ENCODE data around the gene FRMD3.

Gene FRMD3

GRCh38 chr9:83476513-83476912 is 61.7 kb downstream of the FRMD3 start:
- in situ Hi-C loops (cut with MboI; ENCODE audit: low sequenced_read_pairs): no loop called here

- in situ Hi-C loops (cut with MboI; ENCODE audit: low sequenced_read_pairs): no loop called here
Observed at GRCh38 chr9:83475741-83476140, 62.5 kb downstream of the FRMD3 start.

- in situ Hi-C loops (cut with MboI; ENCODE audit: low sequenced_read_pairs): no loop called here
Observed at GRCh38 chr9:83474631-83475030, 63.6 kb downstream of the FRMD3 start.

- in situ Hi-C loops (cut with MboI; ENCODE audit: low sequenced_read_pairs): no loop called here
Observed at GRCh38 chr9:83473488-83473971, 64.7 kb downstream of the FRMD3 start.

- in situ Hi-C loops (cut with MboI; ENCODE audit: low sequenced_read_pairs): no loop called here
Observed at GRCh38 chr9:83472764-83473163, 65.4 kb downstream of the FRMD3 start.

- in situ Hi-C loops (cut with MboI; ENCODE audit: low sequenced_read_pairs): no loop called here
Observed at GRCh38 chr9:83472221-83472665, 66.0 kb downstream of the FRMD3 start.

GRCh38 chr9:83471241-83471640 is 67.0 kb downstream of the FRMD3 start:
- in situ Hi-C loops (cut with MboI; ENCODE audit: low sequenced_read_pairs): no loop called here

GRCh38 chr9:83469722-83470121 is 68.5 kb downstream of the FRMD3 start:
- in situ Hi-C loops (cut with MboI; ENCODE audit: low sequenced_read_pairs): no loop called here

GRCh38 chr9:83468821-83469220 is 69.4 kb downstream of the FRMD3 start:
- in situ Hi-C loops (cut with MboI; ENCODE audit: low sequenced_read_pairs): no loop called here

- in situ Hi-C loops (cut with MboI; ENCODE audit: low sequenced_read_pairs): no loop called here
Observed at GRCh38 chr9:83466877-83467276, 71.3 kb downstream of the FRMD3 start.

- in situ Hi-C loops (cut with MboI; ENCODE audit: low sequenced_read_pairs): no loop called here
Observed at GRCh38 chr9:83466351-83466750, 71.8 kb downstream of the FRMD3 start.

GRCh38 chr9:83459830-83460229 is 78.4 kb downstream of the FRMD3 start:
- in situ Hi-C loops (cut with MboI; ENCODE audit: low sequenced_read_pairs): no loop called here

- in situ Hi-C loops (cut with MboI; ENCODE audit: low sequenced_read_pairs): no loop called here
Observed at GRCh38 chr9:83458530-83458929, 79.7 kb downstream of the FRMD3 start.

- in situ Hi-C loops (cut with MboI; ENCODE audit: low sequenced_read_pairs): no loop called here
Observed at GRCh38 chr9:83457005-83457404, 81.2 kb downstream of the FRMD3 start.

- in situ Hi-C loops (cut with MboI; ENCODE audit: low sequenced_read_pairs): no loop called here
Observed at GRCh38 chr9:83456226-83456625, 82.0 kb downstream of the FRMD3 start.

GRCh38 chr9:83454076-83454475 is 84.1 kb downstream of the FRMD3 start:
- in situ Hi-C loops (cut with MboI; ENCODE audit: low sequenced_read_pairs): no loop called here

GRCh38 chr9:83451308-83451707 is 86.9 kb downstream of the FRMD3 start:
- in situ Hi-C loops (cut with MboI; ENCODE audit: low sequenced_read_pairs): no loop called here

- in situ Hi-C loops (cut with MboI; ENCODE audit: low sequenced_read_pairs): no loop called here
Observed at GRCh38 chr9:83449983-83450382, 88.2 kb downstream of the FRMD3 start.

- in situ Hi-C loops (cut with MboI; ENCODE audit: low sequenced_read_pairs): no loop called here
Observed at GRCh38 chr9:83449166-83449565, 89.0 kb downstream of the FRMD3 start.

GRCh38 chr9:83448626-83449025 is 89.6 kb downstream of the FRMD3 start:
- in situ Hi-C loops (cut with MboI; ENCODE audit: low sequenced_read_pairs): no loop called here

GRCh38 chr9:83447351-83447750 is 90.8 kb downstream of the FRMD3 start:
- in situ Hi-C loops (cut with MboI; ENCODE audit: low sequenced_read_pairs): no loop called here

- in situ Hi-C loops (cut with MboI; ENCODE audit: low sequenced_read_pairs): no loop called here
Observed at GRCh38 chr9:83445703-83446265, 92.4 kb downstream of the FRMD3 start.

GRCh38 chr9:83444110-83444509 is 94.1 kb downstream of the FRMD3 start:
- in situ Hi-C loops (cut with MboI; ENCODE audit: low sequenced_read_pairs): no loop called here
